Pancreas (tissue), 10 donors: ENCODE data around the gene CFB. TPM values are rescaled to one million over a fixed set of nuclear protein-coding genes. Genes with fewer than 3 reads are reported as not detected.

Experiments used
- ATAC-seq, 4 donors: fragments of 200-7000 bp; cut with Tn5 transposase; one replicate each; pipeline versions ENCODE4 v1.8.0 to v1.9.1; 2020; ENCODE audit warnings: mild to moderate bottlenecking in 4 of 4, moderate library complexity in 4 of 4
- DNase-seq, 6 donors: peaks; one replicate each; pipeline ENCODE4 v3.0.0-alpha.2; 2020
- FAIRE-seq: peaks from 2 replicates; lab custom pipeline; 2012; peaks lifted over from hg19 to GRCh38; lab: Jason Lieb, UNC
- H3K27ac ChIP-seq, 4 donors: fragments of 200-600 bp; sonication (generic); 1 replicate in 3 of 4; 2 replicates in 1 of 4; pipeline versions ENCODE4 v1.5.0 to v1.8.0; 2020
- H3K27me3 ChIP-seq, 4 donors: fragments of 200-600 bp; one replicate each; pipeline ENCODE4 v1.8.0; 2021
- H3K36me3 ChIP-seq, 3 donors: fragments of 200-600 bp; sonication (generic) in 1 of 3; one replicate each; pipeline versions ENCODE4 v1.5.0 to v1.8.0; 2020 to 2021
- H3K4me1 ChIP-seq, 3 donors: fragments of 200-600 bp; one replicate each; pipeline ENCODE4 v1.8.0; 2021
- H3K4me3 ChIP-seq, 4 donors: fragments of 200-600 bp; sonication (generic) in 2 of 4; one replicate each; pipeline versions ENCODE4 v1.5.0 to v1.8.0; 2020 to 2021
- H3K9me3 ChIP-seq, 4 donors: fragments of 200-600 bp; one replicate each; pipeline ENCODE4 v1.8.0; 2021
- CTCF ChIP-seq, 4 donors: fragments of 200-600 bp; sonication (generic) in 3 of 4; IDR thresholded peaks; one replicate each; pipeline versions ENCODE4 v1.5.0 to v1.8.0; 2021; ENCODE audit warnings: antibody characterized with exemption in 4 of 4
- WGBS, 2 donors: extraction: QIAGEN DNeasy Blood & Tissue Kit; methylation state at CpG; one replicate each; pipeline ENCODE4 v1.1.7; 2013; 5-methylcytosine and 5-hydroxymethylcytosine counted together
- intact Hi-C, 3 donors: fragments of 100-400 bp; cut with DNase I; formaldehyde crosslinking; loops; one replicate each; pipeline versions ENCODE4 v1.11.1 to v1.14.2; 2022
- polyA plus RNA-seq, 2 donors: library from polyadenylated mRNA; stranded (reverse); fragments of 200-250 nt; gene quantifications; one replicate each; pipeline ENCODE4 v1.2.3, GENCODE V29; 2013
- total RNA-seq, 6 donors: library from RNA; stranded (reverse); fragmentation: NEBNext Ultra II Directional in 4 of 6; extraction: Animal tissue kit (Norgen Biotek cat#: 25700) in 4 of 6; gene quantifications; one replicate each; pipeline versions ENCODE4 v1.2.1 to v1.2.4, GENCODE V29; 2021 to 2023
- donor health status: healthy with polysubstance abuse.
- donor health status: DM: no; HTN: no; CAD: no; lungs with moderate emphysema.
- donor health status: DM: no; HTN: no; CAD: no.
- donor health status: control.
- donor health status: control.
- donor health status: Bipolar disorder and iron deficiency.
- donor health status: DM: yes; HTN: yes; CAD: no.
- donor health status: DM: no; HTN: no; CAD: no.
- donor health status: DM: no; HTN: no; CAD: no.
- donor health status: DM: yes; HTN: yes; CAD: no.

Gene CFB
- total and polyA plus RNA-seq, 8 donors = 23.4 to 330 (median 86.8) TPM

- Histone ChIP-seq H3K27me3 (no peaks in the 10 kb centered on the region), H3K4me3 (no peak overlapping the region), H3K27ac (no peak overlapping the region), H3K36me3 (peaks cover 0 to 14% (median 5%) of the 10 kb centered on the region in 3 donors), H3K4me1 (peaks cover 0 to 9% (median 0%) of the 10 kb centered on the region in 3 donors), H3K9me3 (no peaks in the 10 kb centered on the region)
- ATAC-seq (no peak), DNase-seq (no peak), FAIRE-seq (no peak)
- WGBS, 2 donors = 72 to 79% methylated on average over 6 of the region's 6 CpGs
- no peak for TF ChIP-seq CTCF (IDR thresholded peaks at IDR 0.05)
- intact Hi-C loops = no loop called here
These were observed 3.0 kb downstream of the CFB start for GRCh38 chr6:31948753-31949413.

DNA sequence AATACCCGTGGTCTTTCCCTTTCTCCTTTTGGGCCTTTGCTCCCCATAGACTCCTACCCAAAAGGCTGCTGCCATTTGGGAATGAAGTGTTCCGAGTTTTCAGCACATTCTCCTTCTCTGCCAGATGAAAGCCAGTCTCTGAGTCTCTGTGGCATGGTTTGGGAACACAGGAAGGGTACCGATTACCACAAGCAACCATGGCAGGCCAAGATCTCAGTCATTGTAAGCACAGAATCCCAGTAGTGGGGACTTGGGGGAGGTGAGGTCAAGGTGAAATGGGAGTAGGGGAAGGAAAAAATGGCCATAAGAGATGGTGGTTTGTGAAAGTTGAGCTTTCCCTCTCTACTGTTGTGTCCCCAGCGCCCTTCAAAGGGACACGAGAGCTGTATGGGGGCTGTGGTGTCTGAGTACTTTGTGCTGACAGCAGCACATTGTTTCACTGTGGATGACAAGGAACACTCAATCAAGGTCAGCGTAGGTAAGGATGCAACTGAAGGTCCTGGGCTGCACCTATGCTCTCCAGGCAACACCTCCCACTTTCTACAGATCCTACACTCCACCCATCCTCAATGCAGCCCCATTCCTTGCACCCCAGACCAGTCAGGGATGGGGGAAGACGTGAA, 4.1 kb downstream of the CFB start:
- H3K36me3 ChIP-seq = peaks cover 0 to 26% (median 12%) of the 10 kb centered on the region in 3 donors
- H3K4me1 ChIP-seq = peaks cover 0 to 5% (median 0%) of the 10 kb centered on the region in 3 donors
- DNase-seq = no peak
- WGBS, 2 donors = 77% methylated on average over 7 of the region's 7 CpGs
- ATAC-seq = no peak
- intact Hi-C loops = loop anchor here in 2 of 3 donors (10.0 kb wide), 1 partner anchor 45 kb away; the partner anchor contains the start of gene ZBTB12 (in 2 of the 2)
- no peak overlapping the region for H3K27ac ChIP-seq
- no peak for TF ChIP-seq CTCF (IDR thresholded peaks at IDR 0.05)
- no peaks in the 10 kb centered on the region for H3K9me3 ChIP-seq
- no peak for FAIRE-seq
- H3K27me3 ChIP-seq = no peaks in the 10 kb centered on the region
- H3K4me3 ChIP-seq = no peak overlapping the region

DNA sequence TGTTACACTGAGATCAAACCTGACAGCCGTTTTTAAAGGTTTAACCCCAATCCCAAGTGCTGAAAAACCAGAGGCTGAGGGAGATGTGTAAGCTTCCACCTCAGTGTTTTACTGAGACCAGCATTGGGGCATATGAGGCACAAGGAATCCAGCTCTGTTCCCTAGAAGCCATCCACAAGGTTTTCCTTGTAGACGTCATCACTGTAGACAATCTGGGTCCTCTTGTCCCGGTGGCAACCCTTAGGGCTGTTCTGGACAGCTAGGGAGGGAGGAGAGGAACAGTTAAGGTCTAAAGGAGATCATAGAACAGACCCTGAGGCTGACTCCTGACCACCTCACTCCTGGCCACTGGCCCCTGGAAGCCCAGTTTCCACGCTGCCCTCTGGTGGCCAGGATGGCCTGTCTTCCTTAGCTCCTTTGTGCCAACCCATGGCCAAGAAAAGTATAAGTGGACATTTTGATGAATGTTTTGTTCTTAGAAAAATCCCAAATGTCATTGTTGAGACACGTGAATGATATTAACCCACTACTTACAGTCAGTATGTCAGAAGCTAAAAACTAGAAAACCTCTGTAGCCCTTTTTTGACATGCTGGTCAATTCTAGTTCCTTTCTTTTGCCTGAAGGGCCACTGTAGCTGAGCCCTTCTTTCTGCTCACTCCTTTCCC, 6.4 kb downstream of the CFB start:
- no peak for FAIRE-seq
- H3K27ac ChIP-seq = peak overlapping the region in 1 of 4 donors; percentile 19

DNA sequence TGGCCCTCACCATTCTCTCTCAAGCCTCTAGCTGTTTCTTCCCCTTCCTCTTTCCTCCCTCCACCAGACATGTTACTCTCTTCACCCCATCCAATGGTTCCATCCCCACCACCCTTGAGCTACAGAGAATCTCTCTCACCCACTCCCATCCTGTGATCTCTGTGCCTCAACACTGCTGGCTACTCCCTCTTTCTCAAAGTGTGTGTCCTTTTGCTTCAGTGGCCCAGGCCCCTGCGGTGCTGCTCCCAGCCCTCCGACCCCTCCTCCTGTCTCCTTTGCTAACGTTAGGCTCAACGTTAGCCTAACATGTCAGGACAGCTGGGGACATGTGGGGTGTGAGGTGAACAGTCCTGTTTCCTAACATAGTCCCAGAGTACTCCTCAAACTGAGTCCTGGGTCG, 7.0 kb downstream of the CFB start:
- FAIRE-seq (no peak), DNase-seq (no peak), ATAC-seq (no peak)
- no peaks in the 10 kb centered on the region for H3K27me3 ChIP-seq
- no peaks in the 10 kb centered on the region for H3K9me3 ChIP-seq
- WGBS, 2 donors = 72 to 74% methylated on average over 5 of the region's 5 CpGs
- intact Hi-C loops = loop anchor here in 2 of 3 donors (10.0 kb wide), 1 partner anchor 48 kb away; the partner anchor contains the start of gene ZBTB12 (in 2 of the 2)
- no peak for TF ChIP-seq CTCF (IDR thresholded peaks at IDR 0.05)
- H3K4me1 ChIP-seq = peaks cover 0 to 6% (median 0%) of the 10 kb centered on the region in 3 donors
- peaks cover 0 to 26% (median 14%) of the 10 kb centered on the region in 3 donors for H3K36me3 ChIP-seq
- no peak overlapping the region for H3K4me3 ChIP-seq
- H3K27ac ChIP-seq = no peak overlapping the region

More for the DNA sequence above, 6.4 kb downstream of the CFB start:
- 52 to 54% methylated on average over 5 of the region's 5 CpGs for WGBS, 2 donors
- TF ChIP-seq CTCF (IDR thresholded peaks at IDR 0.05) = peak; percentile 37 to 75 (median 73)
- peaks cover 0 to 26% (median 14%) of the 10 kb centered on the region in 3 donors for H3K36me3 ChIP-seq
- no peaks in the 10 kb centered on the region for H3K27me3 ChIP-seq
- H3K4me3 ChIP-seq = no peak overlapping the region
- peak; percentile 55 to 92 (median 80) for ATAC-seq
- DNase-seq = peak in 5 of 6 donors; percentile 34 to 85 (median 67)
- intact Hi-C loops = loop anchor here in 2 of 3 donors (10.0 kb wide), 1 partner anchor 47 kb away; the partner anchor contains the start of gene ZBTB12 (in 2 of the 2)
- no peaks in the 10 kb centered on the region for H3K4me1 ChIP-seq
- no peaks in the 10 kb centered on the region for H3K9me3 ChIP-seq
